Measurements from ENCODE around the gene NUTM2D. TPM values are rescaled to one million over a fixed set of nuclear protein-coding genes. Genes with fewer than 3 reads are reported as not detected.
A peak's percentile ranks its signal among the peaks of the same experiment; 100 is the strongest.
"Not testable (repeated sequence)": the region's sequence is repeated elsewhere in the genome, so short reads cannot be mapped to it uniquely, and the experiment has no call there.

NUTM2D gene
- total and polyA plus RNA-seq, 2 donors from 2014 or later, result 4.8 to 9.0 TPM

DNA sequence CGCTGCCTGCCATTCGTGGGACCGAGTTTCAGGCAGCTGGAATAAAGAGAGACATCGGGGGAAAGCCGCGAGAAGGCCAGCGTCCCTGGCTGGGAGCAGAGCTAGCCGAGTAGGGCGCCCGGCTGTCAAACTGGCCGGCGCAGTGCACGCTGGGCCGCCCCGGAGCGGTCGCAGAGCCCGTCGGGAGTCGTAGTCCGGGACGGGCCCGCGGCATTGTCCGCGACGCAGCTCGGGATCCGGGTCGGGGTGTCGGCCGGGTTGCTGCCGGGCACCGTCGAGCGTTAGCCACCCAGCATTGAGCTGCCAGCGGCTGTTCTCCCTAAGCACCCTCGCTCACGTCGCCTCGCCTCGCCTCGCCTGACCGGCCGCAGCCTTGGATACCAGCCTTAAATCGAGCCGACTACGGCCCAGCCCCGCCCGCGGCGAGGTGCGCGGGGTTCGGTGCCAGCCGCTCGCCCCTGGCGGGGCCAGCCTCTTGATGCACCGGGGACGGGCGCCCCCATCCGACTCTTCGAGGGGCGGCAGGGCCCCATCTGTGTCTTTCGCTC lies 14.8 kb upstream of the NUTM2D start:
- H3K9me3 ChIP-seq (ENCODE audit: control insufficient read depth in 2 of 3, insufficient read depth in 1 of 3, low read length in 3 of 3); H3K27me3 ChIP-seq (ENCODE audit: control insufficient read depth, insufficient read depth, low read length); FAIRE-seq; H3K9ac ChIP-seq (ENCODE audit: low read length in 3 of 3); intact Hi-C loops (cut with DNase I); H3K4me1 ChIP-seq (ENCODE audit: control insufficient read depth in 2 of 3, insufficient read depth in 2 of 3, low read depth in 1 of 3, low read length in 3 of 3); H3K36me3 ChIP-seq (ENCODE audit: control insufficient read depth in 2 of 3, insufficient read depth in 3 of 3, low read length in 3 of 3): not testable (repeated sequence)
- DNase-seq, result peak; percentile 78 to 95 (median 89)
- Histone ChIP-seq H3K27ac (ENCODE audit: low read depth in 2 of 2, low read length in 2 of 2) (peak overlapping the region; percentile 77 to 78), H3K4me3 (ENCODE audit: low read length in 3 of 3) (peak overlapping the region in 1 of 3 donors; percentile 35)
- TF ChIP-seq, protein P1, sequence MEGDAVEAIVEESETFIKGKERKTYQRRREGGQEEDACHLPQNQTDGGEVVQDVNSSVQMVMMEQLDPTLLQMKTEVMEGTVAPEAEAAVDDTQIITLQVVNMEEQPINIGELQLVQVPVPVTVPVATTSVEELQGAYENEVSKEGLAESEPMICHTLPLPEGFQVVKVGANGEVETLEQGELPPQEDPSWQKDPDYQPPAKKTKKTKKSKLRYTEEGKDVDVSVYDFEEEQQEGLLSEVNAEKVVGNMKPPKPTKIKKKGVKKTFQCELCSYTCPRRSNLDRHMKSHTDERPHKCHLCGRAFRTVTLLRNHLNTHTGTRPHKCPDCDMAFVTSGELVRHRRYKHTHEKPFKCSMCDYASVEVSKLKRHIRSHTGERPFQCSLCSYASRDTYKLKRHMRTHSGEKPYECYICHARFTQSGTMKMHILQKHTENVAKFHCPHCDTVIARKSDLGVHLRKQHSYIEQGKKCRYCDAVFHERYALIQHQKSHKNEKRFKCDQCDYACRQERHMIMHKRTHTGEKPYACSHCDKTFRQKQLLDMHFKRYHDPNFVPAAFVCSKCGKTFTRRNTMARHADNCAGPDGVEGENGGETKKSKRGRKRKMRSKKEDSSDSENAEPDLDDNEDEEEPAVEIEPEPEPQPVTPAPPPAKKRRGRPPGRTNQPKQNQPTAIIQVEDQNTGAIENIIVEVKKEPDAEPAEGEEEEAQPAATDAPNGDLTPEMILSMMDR (IDR thresholded peaks at IDR 0.05; ENCODE audit: borderline replicate concordance, extremely low read depth, insufficient read depth), result peak; percentile 36

DNA sequence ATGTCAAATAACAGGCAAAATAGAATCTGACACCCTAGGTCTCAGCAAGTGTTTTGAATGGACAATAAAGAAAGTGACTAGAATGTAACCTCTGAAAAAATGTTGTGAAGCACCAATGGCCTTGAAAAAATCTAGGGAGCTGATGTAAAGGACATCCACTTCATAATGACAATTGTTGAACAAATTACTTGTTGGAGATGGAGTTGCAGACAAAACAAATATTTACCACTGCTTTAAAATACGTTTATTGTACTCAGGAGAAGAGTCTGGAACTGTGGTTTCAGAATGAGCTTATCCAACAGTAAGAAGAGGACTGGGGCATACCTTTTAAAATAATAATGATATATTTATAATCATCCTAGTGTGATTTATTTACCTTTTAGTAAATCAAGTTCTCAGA lies 11.8 kb upstream of the NUTM2D start:
- H3K9ac ChIP-seq (ENCODE audit: low read length in 3 of 3); H3K36me3 ChIP-seq (ENCODE audit: control insufficient read depth in 2 of 3, insufficient read depth in 3 of 3, low read length in 3 of 3); H3K4me1 ChIP-seq (ENCODE audit: control insufficient read depth in 2 of 3, insufficient read depth in 2 of 3, low read depth in 1 of 3, low read length in 3 of 3); H3K27ac ChIP-seq (ENCODE audit: low read depth in 2 of 2, low read length in 2 of 2); H3K27me3 ChIP-seq (ENCODE audit: control insufficient read depth, insufficient read depth, low read length); H3K4me3 ChIP-seq (ENCODE audit: low read length in 3 of 3); intact Hi-C loops (cut with DNase I); FAIRE-seq; DNase-seq; H3K9me3 ChIP-seq (ENCODE audit: control insufficient read depth in 2 of 3, insufficient read depth in 1 of 3, low read length in 3 of 3): not testable (repeated sequence)

DNA sequence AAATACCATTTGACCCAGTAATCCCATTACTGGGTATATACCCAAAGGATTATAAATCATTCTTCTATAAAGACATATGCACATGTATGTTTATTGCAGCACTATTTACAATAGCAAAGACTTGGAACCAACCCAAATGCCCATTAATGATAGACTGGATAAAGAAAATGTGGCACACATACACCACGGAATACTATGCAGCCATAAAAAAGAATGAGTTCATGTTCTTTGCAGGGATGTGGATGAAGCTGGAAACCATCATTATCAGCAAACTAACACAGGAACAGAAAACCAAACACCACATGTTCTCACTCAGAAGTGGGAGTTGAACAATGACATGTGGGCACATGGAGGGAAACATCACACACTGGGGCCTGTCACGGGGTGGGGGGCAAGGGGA lies 7.4 kb upstream of the NUTM2D start:
- H3K4me3 ChIP-seq (ENCODE audit: low read length in 3 of 3); H3K9ac ChIP-seq (ENCODE audit: low read length in 3 of 3); H3K36me3 ChIP-seq (ENCODE audit: control insufficient read depth in 2 of 3, insufficient read depth in 3 of 3, low read length in 3 of 3); DNase-seq; H3K9me3 ChIP-seq (ENCODE audit: control insufficient read depth in 2 of 3, insufficient read depth in 1 of 3, low read length in 3 of 3); H3K4me1 ChIP-seq (ENCODE audit: control insufficient read depth in 2 of 3, insufficient read depth in 2 of 3, low read depth in 1 of 3, low read length in 3 of 3); H3K27ac ChIP-seq (ENCODE audit: low read depth in 2 of 2, low read length in 2 of 2); intact Hi-C loops (cut with DNase I); FAIRE-seq; H3K27me3 ChIP-seq (ENCODE audit: control insufficient read depth, insufficient read depth, low read length): not testable (repeated sequence)

DNA sequence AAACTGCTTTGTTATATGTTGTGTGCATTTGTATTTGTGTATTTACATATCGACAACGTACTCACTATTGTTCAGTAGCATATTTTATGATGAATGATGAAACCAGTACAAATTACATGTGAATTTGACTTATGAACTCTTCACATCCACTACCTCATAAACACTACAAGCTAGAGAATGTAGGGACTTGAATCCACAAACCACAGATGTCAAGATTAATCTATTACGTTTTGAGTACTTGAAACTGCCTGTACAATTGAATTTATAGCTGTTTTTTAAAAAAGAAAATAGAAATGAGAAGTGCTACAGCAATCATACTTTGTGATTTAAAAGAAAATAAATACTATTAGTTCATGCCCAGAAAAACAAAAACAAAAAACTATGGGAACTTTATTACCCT lies 4.7 kb upstream of the NUTM2D start:
- H3K36me3 ChIP-seq (ENCODE audit: control insufficient read depth in 2 of 3, insufficient read depth in 3 of 3, low read length in 3 of 3); H3K4me1 ChIP-seq (ENCODE audit: control insufficient read depth in 2 of 3, insufficient read depth in 2 of 3, low read depth in 1 of 3, low read length in 3 of 3); DNase-seq; H3K27ac ChIP-seq (ENCODE audit: low read depth in 2 of 2, low read length in 2 of 2); FAIRE-seq; H3K9ac ChIP-seq (ENCODE audit: low read length in 3 of 3); H3K27me3 ChIP-seq (ENCODE audit: control insufficient read depth, insufficient read depth, low read length); intact Hi-C loops (cut with DNase I); H3K4me3 ChIP-seq (ENCODE audit: low read length in 3 of 3); H3K9me3 ChIP-seq (ENCODE audit: control insufficient read depth in 2 of 3, insufficient read depth in 1 of 3, low read length in 3 of 3): not testable (repeated sequence)

DNA sequence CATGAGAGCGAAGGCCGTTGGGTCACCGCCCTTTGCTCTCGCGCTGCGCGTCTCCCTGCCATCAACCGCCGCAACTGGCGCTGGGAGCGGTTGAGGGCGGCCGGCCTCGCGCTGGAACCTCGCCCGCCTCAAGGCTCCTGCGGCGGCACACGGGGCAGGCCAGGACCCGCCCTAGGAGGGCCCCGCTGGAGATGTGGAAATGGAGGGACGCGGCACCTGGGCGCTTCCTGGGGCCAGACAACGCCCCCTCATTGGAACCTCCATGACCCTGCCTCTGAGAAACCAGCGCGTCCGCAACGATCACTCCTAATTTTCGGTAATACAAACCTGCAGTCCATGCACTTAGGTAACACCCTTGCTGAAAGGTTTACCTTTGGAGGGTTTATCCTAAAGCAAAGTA lies 2.4 kb upstream of the NUTM2D start:
- H3K9ac ChIP-seq (ENCODE audit: low read length in 3 of 3); intact Hi-C loops (cut with DNase I); H3K4me1 ChIP-seq (ENCODE audit: control insufficient read depth in 2 of 3, insufficient read depth in 2 of 3, low read depth in 1 of 3, low read length in 3 of 3); H3K9me3 ChIP-seq (ENCODE audit: control insufficient read depth in 2 of 3, insufficient read depth in 1 of 3, low read length in 3 of 3); FAIRE-seq; H3K4me3 ChIP-seq (ENCODE audit: low read length in 3 of 3); H3K27ac ChIP-seq (ENCODE audit: low read depth in 2 of 2, low read length in 2 of 2); H3K27me3 ChIP-seq (ENCODE audit: control insufficient read depth, insufficient read depth, low read length); H3K36me3 ChIP-seq (ENCODE audit: control insufficient read depth in 2 of 3, insufficient read depth in 3 of 3, low read length in 3 of 3): not testable (repeated sequence)
- DNase-seq, result peak in 1 of 5 donors; percentile 56

DNA sequence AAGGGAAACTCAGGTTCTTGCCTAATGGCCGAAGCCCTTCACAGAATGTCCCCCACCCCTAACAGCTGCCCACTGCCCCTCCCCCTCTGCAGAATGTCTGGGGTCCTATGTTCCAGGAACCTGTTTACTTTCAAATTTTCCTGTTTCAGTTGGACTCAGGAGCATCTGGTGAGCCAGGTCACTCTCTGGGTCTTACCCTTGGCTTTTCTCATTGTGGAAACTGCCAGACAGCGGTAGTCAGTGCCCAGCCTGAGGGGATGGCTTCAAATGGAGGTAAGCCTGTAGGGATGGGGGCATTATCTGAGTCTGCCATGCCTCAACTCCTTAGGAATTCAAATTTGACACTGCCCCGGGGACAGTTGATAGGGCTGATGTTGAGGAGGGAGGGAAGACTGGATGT lies 615 bp downstream of the NUTM2D start:
- FAIRE-seq; DNase-seq; H3K4me3 ChIP-seq (ENCODE audit: low read length in 3 of 3); H3K4me1 ChIP-seq (ENCODE audit: control insufficient read depth in 2 of 3, insufficient read depth in 2 of 3, low read depth in 1 of 3, low read length in 3 of 3); intact Hi-C loops (cut with DNase I); H3K36me3 ChIP-seq (ENCODE audit: control insufficient read depth in 2 of 3, insufficient read depth in 3 of 3, low read length in 3 of 3); H3K9me3 ChIP-seq (ENCODE audit: control insufficient read depth in 2 of 3, insufficient read depth in 1 of 3, low read length in 3 of 3); H3K27ac ChIP-seq (ENCODE audit: low read depth in 2 of 2, low read length in 2 of 2); H3K27me3 ChIP-seq (ENCODE audit: control insufficient read depth, insufficient read depth, low read length); H3K9ac ChIP-seq (ENCODE audit: low read length in 3 of 3): not testable (repeated sequence)

DNA sequence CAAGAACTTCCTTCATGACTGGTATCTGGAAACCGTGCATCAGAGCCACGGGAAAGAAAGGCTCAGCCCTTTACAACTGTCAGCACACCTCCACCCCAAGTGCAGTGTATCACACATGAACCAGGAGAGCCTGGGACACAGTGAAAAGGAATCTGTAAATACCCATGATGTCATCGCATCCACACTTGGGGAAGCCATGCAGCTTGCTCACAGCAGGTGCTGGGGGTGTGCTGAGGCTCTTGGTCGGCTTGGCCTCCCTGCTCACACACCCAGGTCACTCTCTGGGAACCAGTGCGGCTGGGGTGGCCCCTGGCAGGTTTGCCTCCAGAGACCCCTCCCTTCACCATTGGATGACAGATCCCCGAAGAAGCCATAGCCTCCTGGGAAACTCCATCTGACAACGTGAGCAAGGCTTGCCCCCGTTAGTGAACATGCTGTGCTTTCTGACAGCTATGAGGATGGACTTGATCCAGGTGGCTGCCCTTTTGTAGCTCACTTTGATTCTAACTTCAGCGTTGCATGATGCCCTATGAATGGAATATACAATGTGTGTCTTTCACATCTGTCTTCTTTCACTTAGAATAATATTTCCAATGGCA lies 12.1 kb downstream of the NUTM2D start:
- H3K4me3 ChIP-seq (ENCODE audit: low read length in 3 of 3); H3K27ac ChIP-seq (ENCODE audit: low read depth in 2 of 2, low read length in 2 of 2); intact Hi-C loops (cut with DNase I); FAIRE-seq; H3K9ac ChIP-seq (ENCODE audit: low read length in 3 of 3); H3K4me1 ChIP-seq (ENCODE audit: control insufficient read depth in 2 of 3, insufficient read depth in 2 of 3, low read depth in 1 of 3, low read length in 3 of 3); H3K27me3 ChIP-seq (ENCODE audit: control insufficient read depth, insufficient read depth, low read length); H3K36me3 ChIP-seq (ENCODE audit: control insufficient read depth in 2 of 3, insufficient read depth in 3 of 3, low read length in 3 of 3); H3K9me3 ChIP-seq (ENCODE audit: control insufficient read depth in 2 of 3, insufficient read depth in 1 of 3, low read length in 3 of 3); DNase-seq: not testable (repeated sequence)

DNA sequence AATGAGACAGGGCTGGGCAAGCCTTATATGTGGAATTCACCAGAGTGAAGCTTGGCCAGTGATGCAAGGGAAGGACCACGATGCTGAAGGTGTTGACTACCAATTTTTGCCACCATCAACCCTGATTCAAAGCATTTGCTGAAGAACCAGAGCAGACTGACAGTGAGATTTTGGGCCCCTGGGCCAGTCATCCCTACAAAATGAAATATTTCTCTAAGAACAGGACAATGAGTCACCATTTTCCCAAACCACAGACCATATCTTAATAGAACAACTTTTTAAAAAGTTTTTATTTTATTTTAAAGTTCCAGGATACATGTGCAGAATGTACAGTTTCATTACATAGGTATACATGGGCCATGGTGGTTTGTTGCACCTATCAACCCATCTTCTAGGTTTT lies 16.5 kb downstream of the NUTM2D start:
- DNase-seq; H3K4me1 ChIP-seq (ENCODE audit: control insufficient read depth in 2 of 3, insufficient read depth in 2 of 3, low read depth in 1 of 3, low read length in 3 of 3); FAIRE-seq; H3K9ac ChIP-seq (ENCODE audit: low read length in 3 of 3); H3K27ac ChIP-seq (ENCODE audit: low read depth in 2 of 2, low read length in 2 of 2); H3K9me3 ChIP-seq (ENCODE audit: control insufficient read depth in 2 of 3, insufficient read depth in 1 of 3, low read length in 3 of 3); H3K27me3 ChIP-seq (ENCODE audit: control insufficient read depth, insufficient read depth, low read length); H3K36me3 ChIP-seq (ENCODE audit: control insufficient read depth in 2 of 3, insufficient read depth in 3 of 3, low read length in 3 of 3); H3K4me3 ChIP-seq (ENCODE audit: low read length in 3 of 3); intact Hi-C loops (cut with DNase I): not testable (repeated sequence)

Data from kidney (tissue), 14 donors.